Thoracic aorta (tissue), 2 donors: ENCODE measurements around the gene RCHY1. TPM values are rescaled to one million over a fixed set of nuclear protein-coding genes. Genes with fewer than 3 reads are reported as not detected.

Experiments
- ATAC-seq: fragments of 150-250 bp; one replicate; pipeline ENCODE4 v1.8.0; 2017; ENCODE audit warnings: low read depth; ENCODE audit not compliant: insufficient number of reproducible peaks, low FRiP score
- DNase-seq: peaks from one replicate; pipeline ENCODE4 v3.0.0-alpha.2; 2020; ENCODE audit warnings: low spot score
- H3K27ac ChIP-seq, 2 donors: fragments of 200-600 bp; sonication (generic); 1 replicate in 1 of 2; 2 replicates in 1 of 2; pipeline ENCODE4 v1.5.1; 2016; ENCODE audit warnings: mild to moderate bottlenecking in 2 of 2, moderate library complexity in 2 of 2
- H3K27me3 ChIP-seq: fragments of 200-600 bp; sonication (generic); replicated peaks from 2 replicates; pipeline ENCODE4 v1.6.0; 2016; ENCODE audit warnings: mild to moderate bottlenecking; ENCODE audit not compliant: insufficient read depth
- H3K36me3 ChIP-seq: fragments of 200-600 bp; sonication (generic); one replicate; pipeline ENCODE4 v1.5.1; 2016
- H3K4me1 ChIP-seq, 2 donors: fragments of 200-600 bp; sonication (generic); 1 replicate in 1 of 2; 2 replicates in 1 of 2; pipeline versions ENCODE4 v1.5.1 to v1.6.0; 2016; ENCODE audit warnings: low read depth in 2 of 2, mild to moderate bottlenecking in 1 of 2; ENCODE audit not compliant: control insufficient read depth in 1 of 2
- H3K4me3 ChIP-seq: fragments of 200-600 bp; sonication (generic); 2 replicates; pipeline ENCODE4 v1.5.1; 2016; ENCODE audit warnings: mild to moderate bottlenecking
- H3K9me3 ChIP-seq: fragments of 200-600 bp; sonication (generic); 2 replicates; pipeline ENCODE4 v1.5.1; 2016
- CTCF ChIP-seq: fragments of 200-600 bp; sonication (generic); IDR thresholded peaks from one replicate; pipeline ENCODE4 v1.5.1; 2019; ENCODE audit warnings: antibody characterized with exemption
- total RNA-seq, 2 donors: library from RNA; depleted of rRNA; stranded (reverse); fragments of >200 nt; gene quantifications; one replicate each; pipeline versions ENCODE4 v1.1.0 to v1.2.3, GENCODE V29; 2016

RCHY1 gene
- total RNA-seq, 2 donors from 2014 or later = 17.6 to 25.0 TPM

- DNase-seq = no peak
- TF ChIP-seq CTCF = no peak
Observed at GRCh38 chr4:75432683-75433082, 81.5 kb downstream of the RCHY1 start.

GRCh38 chr4:75429208-75429607 is 85.0 kb downstream of the RCHY1 start:
- ATAC-seq (no peak), DNase-seq (no peak)
- H3K9me3 ChIP-seq = no peaks in the 10 kb centered on the region
- no peak for TF ChIP-seq CTCF
- H3K27me3 ChIP-seq = no peaks in the 10 kb centered on the region
- H3K4me3 ChIP-seq = no peak overlapping the region
- no peaks in the 10 kb centered on the region for H3K36me3 ChIP-seq
- H3K4me1 ChIP-seq = no peaks in the 10 kb centered on the region
- H3K27ac ChIP-seq = no peak overlapping the region

More at GRCh38 chr4:75432683-75433082, 81.5 kb downstream of the RCHY1 start:
- Histone ChIP-seq H3K27ac (no peak overlapping the region), H3K4me1 (no peaks in the 10 kb centered on the region), H3K4me3 (no peak overlapping the region), H3K27me3 (no peaks in the 10 kb centered on the region), H3K9me3 (peaks cover 6% of the 10 kb centered on the region), H3K36me3 (no peaks in the 10 kb centered on the region)
- ATAC-seq = no peak

Other genes starting within 250 kb of the RCHY1 start
- 10 to 100 TPM; 13.4 to 37.0 TPM for gene THAP6, start 70 bp upstream of the RCHY1 start, total RNA-seq
- gene ODAPH, start 41.7 kb upstream of the RCHY1 start, total RNA-seq = not detected
- 1 to 10 TPM; 3.1 to 4.7 TPM for gene CDKL2, start 116.1 kb upstream of the RCHY1 start, total RNA-seq
- gene G3BP2, start 159.0 kb upstream of the RCHY1 start, total RNA-seq = 100 to 1,000 TPM in 1 of 2 donors, 10 to 100 TPM in 1; 71.9 to 126 TPM
- 10 to 100 TPM; 68.0 to 85.9 TPM for gene USO1, start 210.2 kb upstream of the RCHY1 start, total RNA-seq